ENCODE data around the gene GNAO1.
"Not testable (repeated sequence)": the region's sequence is repeated elsewhere in the genome, so short reads cannot be mapped to it uniquely, and the experiment has no call there.

DNA sequence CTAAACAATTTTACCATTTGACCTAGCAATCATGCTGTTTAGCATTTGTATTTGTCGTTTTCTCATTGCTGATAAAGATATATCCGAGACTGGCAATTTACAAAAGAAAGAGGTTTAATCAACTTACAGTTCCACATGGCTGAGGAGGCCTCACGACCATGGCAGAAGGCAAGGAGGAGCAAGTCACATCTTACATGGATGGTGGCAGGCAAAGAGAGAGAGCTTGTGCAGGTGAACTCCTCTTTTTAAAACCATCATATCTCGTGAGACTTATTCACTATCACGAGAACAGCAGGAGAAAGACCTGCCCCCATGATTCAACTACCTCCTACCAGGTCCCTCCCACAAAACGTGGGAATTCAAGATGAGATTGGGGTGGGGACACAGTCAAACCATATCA, 187.8 kb downstream of the GNAO1 start:
- not testable (repeated sequence) for TF ChIP-seq SPI1 (IDR thresholded peaks at IDR 0.05; ENCODE audit: borderline replicate concordance, low read depth); POLR2AphosphoS5 (IDR thresholded peaks at IDR 0.05; ENCODE audit: low read depth)
- TF ChIP-seq, protein P1, sequence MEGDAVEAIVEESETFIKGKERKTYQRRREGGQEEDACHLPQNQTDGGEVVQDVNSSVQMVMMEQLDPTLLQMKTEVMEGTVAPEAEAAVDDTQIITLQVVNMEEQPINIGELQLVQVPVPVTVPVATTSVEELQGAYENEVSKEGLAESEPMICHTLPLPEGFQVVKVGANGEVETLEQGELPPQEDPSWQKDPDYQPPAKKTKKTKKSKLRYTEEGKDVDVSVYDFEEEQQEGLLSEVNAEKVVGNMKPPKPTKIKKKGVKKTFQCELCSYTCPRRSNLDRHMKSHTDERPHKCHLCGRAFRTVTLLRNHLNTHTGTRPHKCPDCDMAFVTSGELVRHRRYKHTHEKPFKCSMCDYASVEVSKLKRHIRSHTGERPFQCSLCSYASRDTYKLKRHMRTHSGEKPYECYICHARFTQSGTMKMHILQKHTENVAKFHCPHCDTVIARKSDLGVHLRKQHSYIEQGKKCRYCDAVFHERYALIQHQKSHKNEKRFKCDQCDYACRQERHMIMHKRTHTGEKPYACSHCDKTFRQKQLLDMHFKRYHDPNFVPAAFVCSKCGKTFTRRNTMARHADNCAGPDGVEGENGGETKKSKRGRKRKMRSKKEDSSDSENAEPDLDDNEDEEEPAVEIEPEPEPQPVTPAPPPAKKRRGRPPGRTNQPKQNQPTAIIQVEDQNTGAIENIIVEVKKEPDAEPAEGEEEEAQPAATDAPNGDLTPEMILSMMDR (IDR thresholded peaks at IDR 0.05; ENCODE audit: insufficient read depth, low read length): not testable (repeated sequence)
